Measurements from ENCODE around the gene MAPT.

DNA sequence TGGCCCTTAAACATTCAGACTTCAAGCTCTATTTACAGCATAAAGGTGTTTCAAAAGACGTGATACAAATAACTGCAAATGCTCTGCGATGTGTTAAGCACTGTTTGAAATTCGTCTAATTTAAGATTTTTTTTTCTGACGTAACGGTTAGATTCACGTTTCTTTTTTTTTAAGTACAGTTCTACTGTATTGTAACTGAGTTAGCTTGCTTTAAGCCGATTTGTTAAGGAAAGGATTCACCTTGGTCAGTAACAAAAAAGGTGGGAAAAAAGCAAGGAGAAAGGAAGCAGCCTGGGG lies 681 bp upstream of the MAPT start:
- TF ChIP-seq, protein P1, sequence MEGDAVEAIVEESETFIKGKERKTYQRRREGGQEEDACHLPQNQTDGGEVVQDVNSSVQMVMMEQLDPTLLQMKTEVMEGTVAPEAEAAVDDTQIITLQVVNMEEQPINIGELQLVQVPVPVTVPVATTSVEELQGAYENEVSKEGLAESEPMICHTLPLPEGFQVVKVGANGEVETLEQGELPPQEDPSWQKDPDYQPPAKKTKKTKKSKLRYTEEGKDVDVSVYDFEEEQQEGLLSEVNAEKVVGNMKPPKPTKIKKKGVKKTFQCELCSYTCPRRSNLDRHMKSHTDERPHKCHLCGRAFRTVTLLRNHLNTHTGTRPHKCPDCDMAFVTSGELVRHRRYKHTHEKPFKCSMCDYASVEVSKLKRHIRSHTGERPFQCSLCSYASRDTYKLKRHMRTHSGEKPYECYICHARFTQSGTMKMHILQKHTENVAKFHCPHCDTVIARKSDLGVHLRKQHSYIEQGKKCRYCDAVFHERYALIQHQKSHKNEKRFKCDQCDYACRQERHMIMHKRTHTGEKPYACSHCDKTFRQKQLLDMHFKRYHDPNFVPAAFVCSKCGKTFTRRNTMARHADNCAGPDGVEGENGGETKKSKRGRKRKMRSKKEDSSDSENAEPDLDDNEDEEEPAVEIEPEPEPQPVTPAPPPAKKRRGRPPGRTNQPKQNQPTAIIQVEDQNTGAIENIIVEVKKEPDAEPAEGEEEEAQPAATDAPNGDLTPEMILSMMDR (IDR thresholded peaks at IDR 0.05): no peak
- TF ChIP-seq POLR2A (IDR thresholded peaks at IDR 0.05): no peak

Measured in prostate gland (tissue), 2 donors.